Gastrocnemius medialis (tissue), 4 donors: ENCODE results near the gene PARP11. TPM values are rescaled to one million over a fixed set of nuclear protein-coding genes. Genes with fewer than 3 reads are reported as not detected.

Source experiments
- ATAC-seq, 2 donors: fragments of 150-250 bp; one replicate each; pipeline ENCODE4 v1.9.1; 2016
- DNase-seq, 2 donors: peaks; one replicate each; pipeline ENCODE4 v3.0.0-alpha.2; 2019
- H3K27ac ChIP-seq, 4 donors: fragments of 200-600 bp; sonication (generic); 1 replicate in 1 of 4; 2 replicates in 3 of 4; pipeline ENCODE4 v1.5.1; 2016 to 2018; ENCODE audit warnings: mild to moderate bottlenecking in 2 of 4, moderate library complexity in 1 of 4
- H3K27me3 ChIP-seq, 3 donors: fragments of 200-600 bp; sonication (generic) in 2 of 3; 1 replicate in 1 of 3; 2 replicates in 2 of 3; pipeline versions ENCODE4 v1.5.1 to v1.6.0; 2016 to 2019; ENCODE audit warnings: mild to moderate bottlenecking in 1 of 3, moderate library complexity in 1 of 3
- H3K36me3 ChIP-seq, 2 donors: fragments of 200-600 bp; sonication (generic) in 1 of 2; one replicate each; pipeline ENCODE4 v1.5.1; 2017 to 2018
- H3K4me1 ChIP-seq, 2 donors: fragments of 200-600 bp; sonication (generic) in 1 of 2; one replicate each; pipeline ENCODE4 v1.5.1; 2016 to 2017; ENCODE audit warnings: mild to moderate bottlenecking in 2 of 2
- H3K4me3 ChIP-seq, 4 donors: fragments of 200-600 bp; sonication (generic) in 3 of 4; 1 replicate in 1 of 4; 2 replicates in 3 of 4; pipeline ENCODE4 v1.5.1; 2016 to 2019; ENCODE audit warnings: mild to moderate bottlenecking in 2 of 4
- H3K9me3 ChIP-seq, 3 donors: fragments of 200-600 bp; sonication (generic) in 2 of 3; 1 replicate in 1 of 3; 2 replicates in 2 of 3; pipeline ENCODE4 v1.5.1; 2016 to 2019
- POLR2A ChIP-seq, 2 donors: fragments of 450-650 bp; IDR thresholded peaks; one replicate each; pipeline ENCODE4 v1.6.1; 2017; ENCODE audit warnings: antibody characterized with exemption in 2 of 2, mild to moderate bottlenecking in 2 of 2, moderate library complexity in 2 of 2
- in situ Hi-C, 4 donors: fragments of 200-750 bp; cut with MboI; loops; one replicate each; pipeline versions ENCODE4 v1.15.0 to v1.8.0; 2017; ENCODE audit warnings: low sequenced_read_pairs in 4 of 4
- intact Hi-C: fragments of 100-400 bp; cut with DNase I; formaldehyde crosslinking; loops from one replicate; pipeline ENCODE4 v1.15.1; 2023; ENCODE audit warnings: low total_unique reads
- total RNA-seq, 4 donors: library from RNA; depleted of rRNA; stranded (reverse); fragments of >200 nt; gene quantifications; one replicate each; pipeline versions ENCODE4 v1.1.0 to v1.2.3, GENCODE V29; 2016
- TF ChIP-seq, protein P1 (sequence below), 5 experiments: fragments of 450-650 bp in 3 of 5; fragments of 200-600 bp in 2 of 5; sonication (generic) in 2 of 5; IDR thresholded peaks in 4 of 5; conservative IDR thresholded peaks in 1 of 5; 1 replicate in 4 of 5; 2 replicates in 1 of 5; pipeline ENCODE4 v1.5.1; 2016 to 2019; ENCODE audit warnings: antibody characterized with exemption in 5 of 5, mild to moderate bottlenecking in 3 of 5, moderate library complexity in 3 of 5

Gene PARP11
- total RNA-seq, 4 donors from 2014 or later: 0.53 to 2.4 (median 1.2) TPM

DNA sequence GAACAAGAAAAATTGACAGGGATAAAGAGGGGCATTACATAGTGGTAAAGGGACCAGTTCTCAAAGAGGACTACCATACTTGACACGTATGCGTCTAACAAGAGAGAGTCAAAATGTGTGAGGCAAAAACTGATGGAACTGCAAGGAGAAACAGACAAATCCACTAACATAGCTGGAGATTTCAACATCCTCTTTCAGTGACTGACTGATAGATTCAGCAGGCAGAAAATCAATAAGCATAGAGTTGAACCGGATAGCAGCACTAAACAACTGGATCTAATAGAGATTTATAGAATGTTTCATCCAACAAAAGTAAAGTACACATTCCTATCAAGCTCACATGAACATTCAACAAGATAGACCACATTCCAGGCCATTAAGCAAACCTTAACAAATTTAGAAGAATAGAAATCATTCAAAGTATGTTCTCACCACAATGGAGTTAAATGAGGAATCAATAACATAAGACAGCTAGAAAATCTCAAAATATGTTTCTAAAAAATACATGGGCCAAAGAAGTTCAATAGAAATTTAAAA is 104.2 kb downstream of the PARP11 start:
- H3K9me3 ChIP-seq: no peaks in the 10 kb centered on the region
- TF ChIP-seq, protein P1, sequence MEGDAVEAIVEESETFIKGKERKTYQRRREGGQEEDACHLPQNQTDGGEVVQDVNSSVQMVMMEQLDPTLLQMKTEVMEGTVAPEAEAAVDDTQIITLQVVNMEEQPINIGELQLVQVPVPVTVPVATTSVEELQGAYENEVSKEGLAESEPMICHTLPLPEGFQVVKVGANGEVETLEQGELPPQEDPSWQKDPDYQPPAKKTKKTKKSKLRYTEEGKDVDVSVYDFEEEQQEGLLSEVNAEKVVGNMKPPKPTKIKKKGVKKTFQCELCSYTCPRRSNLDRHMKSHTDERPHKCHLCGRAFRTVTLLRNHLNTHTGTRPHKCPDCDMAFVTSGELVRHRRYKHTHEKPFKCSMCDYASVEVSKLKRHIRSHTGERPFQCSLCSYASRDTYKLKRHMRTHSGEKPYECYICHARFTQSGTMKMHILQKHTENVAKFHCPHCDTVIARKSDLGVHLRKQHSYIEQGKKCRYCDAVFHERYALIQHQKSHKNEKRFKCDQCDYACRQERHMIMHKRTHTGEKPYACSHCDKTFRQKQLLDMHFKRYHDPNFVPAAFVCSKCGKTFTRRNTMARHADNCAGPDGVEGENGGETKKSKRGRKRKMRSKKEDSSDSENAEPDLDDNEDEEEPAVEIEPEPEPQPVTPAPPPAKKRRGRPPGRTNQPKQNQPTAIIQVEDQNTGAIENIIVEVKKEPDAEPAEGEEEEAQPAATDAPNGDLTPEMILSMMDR (IDR thresholded peaks at IDR 0.05 in 4 of 5, conservative IDR thresholded peaks at IDR 0.05 in 1 of 5): no peak
- TF ChIP-seq POLR2A (IDR thresholded peaks at IDR 0.05): no peak
- in situ Hi-C loops: no loop called here
- DNase-seq (no peak), ATAC-seq (no peak)
- H3K4me3 ChIP-seq: no peak overlapping the region
- H3K27ac ChIP-seq: no peak overlapping the region
- peaks cover 0 to 12% of the 10 kb centered on the region in 2 donors for H3K4me1 ChIP-seq
- H3K27me3 ChIP-seq: no peaks in the 10 kb centered on the region
- intact Hi-C loops: no loop called here
- H3K36me3 ChIP-seq: no peaks in the 10 kb centered on the region

DNA sequence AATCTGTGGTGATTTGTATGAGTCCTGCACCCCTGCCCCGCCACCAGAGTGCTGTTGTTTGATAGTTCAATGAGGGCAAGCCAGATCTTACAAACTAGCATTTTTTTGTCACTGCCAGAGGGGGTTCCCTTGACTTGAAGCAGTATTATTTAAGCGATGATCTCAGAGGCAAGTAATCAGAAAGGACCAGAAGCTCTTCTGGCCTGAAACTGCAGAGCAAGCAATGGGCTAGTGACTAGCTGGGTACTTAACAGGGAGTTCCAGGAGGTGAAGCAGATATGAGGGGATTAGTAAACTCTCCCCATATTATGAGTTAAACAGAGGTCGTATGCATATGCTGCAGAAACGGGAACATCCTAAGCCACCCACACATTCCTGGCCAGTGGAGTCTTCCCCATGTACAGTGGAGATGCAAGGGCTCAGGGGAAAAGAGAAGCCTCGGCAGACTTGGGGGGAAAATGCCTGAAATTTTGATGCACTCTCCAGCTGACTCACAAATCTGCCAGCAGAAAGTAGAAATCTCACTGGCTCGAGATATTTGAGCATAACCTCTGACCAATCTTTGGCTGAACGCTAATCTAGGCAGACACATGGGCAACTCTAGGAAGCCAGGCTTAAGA is 112.0 kb downstream of the PARP11 start:
- intact Hi-C loops (no loop called here), in situ Hi-C loops (no loop called here)
- Histone ChIP-seq H3K9me3 (no peaks in the 10 kb centered on the region), H3K27ac (no peak overlapping the region), H3K4me1 (no peaks in the 10 kb centered on the region), H3K4me3 (no peak overlapping the region), H3K27me3 (no peaks in the 10 kb centered on the region), H3K36me3 (no peaks in the 10 kb centered on the region)
- TF ChIP-seq POLR2A (IDR thresholded peaks at IDR 0.05): no peak
- TF ChIP-seq, protein P1 (IDR thresholded peaks at IDR 0.05 in 4 of 5, conservative IDR thresholded peaks at IDR 0.05 in 1 of 5): no peak
- DNase-seq (no peak), ATAC-seq (no peak)

DNA sequence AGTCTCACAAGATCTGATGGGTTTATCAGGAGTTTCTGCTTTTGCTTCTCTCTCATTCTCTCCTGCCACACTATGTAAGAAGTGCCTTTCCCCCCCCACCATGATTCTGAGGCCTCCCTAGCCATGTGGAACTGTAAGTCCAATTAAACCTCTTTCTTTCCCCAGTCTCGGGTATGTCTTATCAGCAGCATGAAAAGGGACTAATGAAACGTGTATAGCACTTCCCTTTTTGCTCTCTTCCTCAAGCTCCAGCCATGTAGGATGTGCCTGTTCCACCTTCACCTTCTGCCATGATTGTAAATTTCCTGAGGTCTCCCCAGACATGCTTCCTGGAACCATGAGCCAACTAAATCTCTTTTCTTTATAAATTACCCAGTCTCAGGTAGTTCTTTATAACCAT is 113.3 kb downstream of the PARP11 start:
- TF ChIP-seq, protein P1 (IDR thresholded peaks at IDR 0.05 in 4 of 5, conservative IDR thresholded peaks at IDR 0.05 in 1 of 5): no peak
- no peak for TF ChIP-seq POLR2A (IDR thresholded peaks at IDR 0.05)
- H3K9me3 ChIP-seq: no peaks in the 10 kb centered on the region
- H3K4me3 ChIP-seq: no peak overlapping the region
- no peaks in the 10 kb centered on the region for H3K4me1 ChIP-seq
- no peak overlapping the region for H3K27ac ChIP-seq
- DNase-seq (no peak), ATAC-seq (no peak)
- H3K36me3 ChIP-seq: no peaks in the 10 kb centered on the region
- intact Hi-C loops: no loop called here
- no peaks in the 10 kb centered on the region for H3K27me3 ChIP-seq
- in situ Hi-C loops: no loop called here

Other genes starting within 250 kb of the PARP11 start
- 1 to 10 TPM in 2 of 4 donors, under 1 TPM in 2; 0.47 to 1.7 (median 1.1) TPM for gene CRACR2A, start 120.3 kb downstream of the PARP11 start, total RNA-seq